Forelimb muscle (tissue), 1 donor: Measurements from ENCODE around the gene RING1. TPM values are rescaled to one million over a fixed set of nuclear protein-coding genes. Genes with fewer than 3 reads are reported as not detected.
"Not testable (repeated sequence)": the region's sequence is repeated elsewhere in the genome, so short reads cannot be mapped to it uniquely, and the experiment has no call there.

ENCODE experiments used
- DNase-seq: peaks from one replicate; pipeline ENCODE4 v3.0.0-alpha.2; 2013; ENCODE audit warnings: low read depth
- polyA plus RNA-seq: library from polyadenylated mRNA; unstranded; fragments of 120-200 nt; gene quantifications from one replicate; pipeline ENCODE4 v1.2.1, GENCODE V29; 2013; ENCODE audit not compliant: insufficient read length

The RING1 gene
- polyA plus RNA-seq, 1 donor: 29.4 TPM

GRCh38 chr6:33205191-33206026 lies 2.9 kb upstream of the RING1 start:
- DNase-seq: no peak

DNA sequence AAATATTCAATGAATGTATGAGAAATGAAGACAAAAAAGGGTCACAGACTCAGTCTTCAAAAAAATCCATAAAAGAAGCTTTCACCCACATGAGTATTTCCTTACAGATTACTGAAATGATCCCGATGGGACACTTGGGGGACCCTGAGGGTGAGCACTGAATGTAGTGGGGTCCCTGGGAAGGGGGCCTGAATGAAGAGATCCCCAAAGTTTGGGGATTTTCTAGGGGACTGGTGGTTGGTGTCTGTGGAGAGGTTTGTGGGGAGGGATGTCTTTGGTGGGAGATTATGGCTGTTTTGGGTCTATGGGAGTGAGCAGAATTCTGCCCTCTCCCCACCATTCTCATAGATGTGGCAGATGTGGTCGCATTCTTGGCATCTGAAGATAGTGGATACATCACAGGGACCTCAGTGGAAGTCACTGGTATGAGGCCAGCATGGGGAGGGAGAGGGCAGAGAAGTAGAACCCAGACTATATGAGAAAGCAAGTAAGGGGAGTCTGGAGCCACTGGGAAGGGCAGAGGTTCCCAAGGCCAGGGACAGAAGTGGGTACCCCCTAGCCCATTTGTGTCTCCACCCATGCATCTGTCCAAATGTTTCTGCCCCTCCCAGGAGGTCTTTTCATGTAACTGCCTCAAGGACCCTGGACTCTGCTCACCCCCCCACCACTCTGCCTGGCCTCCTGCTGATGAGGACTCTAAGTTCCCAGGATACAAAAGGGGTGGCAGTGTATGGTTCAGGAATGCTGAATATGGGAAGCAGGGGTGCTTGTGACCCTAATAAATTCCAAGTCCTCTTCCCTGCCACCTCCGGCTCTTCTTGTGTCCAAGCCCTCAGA lies 2.1 kb upstream of the RING1 start:
- DNase-seq: no peak

- DNase-seq: no peak
These were observed 1.3 kb upstream of the RING1 start for GRCh38 chr6:33206864-33207551.

GRCh38 chr6:33207552-33208090 lies 679 bp upstream of the RING1 start:
- DNase-seq: no peak

- DNase-seq: no peak
These were observed 1.6 kb downstream of the RING1 start for GRCh38 chr6:33209856-33210255.

GRCh38 chr6:33211136-33211535 lies 2.8 kb downstream of the RING1 start:
- DNase-seq: no peak

DNA sequence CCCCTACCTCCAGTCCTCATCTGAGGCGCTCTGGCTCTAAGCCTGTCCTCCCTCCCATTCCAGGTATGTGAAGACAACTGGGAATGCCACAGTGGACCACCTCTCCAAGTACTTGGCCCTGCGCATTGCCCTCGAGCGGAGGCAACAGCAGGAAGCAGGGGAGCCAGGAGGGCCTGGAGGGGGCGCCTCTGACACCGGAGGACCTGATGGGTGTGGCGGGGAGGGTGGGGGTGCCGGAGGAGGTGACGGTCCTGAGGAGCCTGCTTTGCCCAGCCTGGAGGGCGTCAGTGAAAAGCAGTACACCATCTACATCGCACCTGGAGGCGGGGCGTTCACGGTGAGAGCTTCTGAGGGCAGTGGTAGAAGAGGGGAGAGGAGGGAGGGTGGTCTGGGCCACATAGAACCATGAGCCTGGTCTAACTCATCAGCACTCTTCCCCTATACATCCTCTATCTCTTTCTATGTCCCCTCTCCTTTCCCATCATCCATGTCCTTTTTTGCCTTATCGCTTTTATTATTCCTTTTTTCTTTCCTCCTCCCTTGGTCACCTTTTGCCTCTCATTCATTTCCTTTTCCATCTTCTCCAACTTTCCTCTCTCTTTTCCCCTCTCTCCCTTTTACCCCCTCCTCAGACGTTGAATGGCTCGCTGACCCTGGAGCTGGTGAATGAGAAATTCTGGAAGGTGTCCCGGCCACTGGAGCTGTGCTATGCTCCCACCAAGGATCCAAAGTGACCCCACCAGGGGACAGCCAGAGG lies 3.5 kb downstream of the RING1 start:
- DNase-seq: no peak

DNA sequence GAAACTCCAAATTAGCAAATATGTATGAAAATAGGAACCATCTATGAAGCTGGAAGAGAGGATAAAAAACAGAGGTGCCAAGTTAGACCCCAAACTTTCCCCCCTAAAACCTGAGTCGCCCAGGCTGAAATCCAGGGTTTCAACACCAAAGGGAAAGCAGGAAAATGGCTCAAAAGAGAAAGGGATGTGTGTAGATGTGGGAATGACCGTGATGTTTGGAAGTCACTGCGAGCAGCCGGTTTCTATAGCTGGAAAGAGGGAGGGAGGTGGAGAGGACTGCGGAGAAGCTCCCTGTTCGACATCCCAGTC lies 4.5 kb downstream of the RING1 start:
- DNase-seq: no peak

DNA sequence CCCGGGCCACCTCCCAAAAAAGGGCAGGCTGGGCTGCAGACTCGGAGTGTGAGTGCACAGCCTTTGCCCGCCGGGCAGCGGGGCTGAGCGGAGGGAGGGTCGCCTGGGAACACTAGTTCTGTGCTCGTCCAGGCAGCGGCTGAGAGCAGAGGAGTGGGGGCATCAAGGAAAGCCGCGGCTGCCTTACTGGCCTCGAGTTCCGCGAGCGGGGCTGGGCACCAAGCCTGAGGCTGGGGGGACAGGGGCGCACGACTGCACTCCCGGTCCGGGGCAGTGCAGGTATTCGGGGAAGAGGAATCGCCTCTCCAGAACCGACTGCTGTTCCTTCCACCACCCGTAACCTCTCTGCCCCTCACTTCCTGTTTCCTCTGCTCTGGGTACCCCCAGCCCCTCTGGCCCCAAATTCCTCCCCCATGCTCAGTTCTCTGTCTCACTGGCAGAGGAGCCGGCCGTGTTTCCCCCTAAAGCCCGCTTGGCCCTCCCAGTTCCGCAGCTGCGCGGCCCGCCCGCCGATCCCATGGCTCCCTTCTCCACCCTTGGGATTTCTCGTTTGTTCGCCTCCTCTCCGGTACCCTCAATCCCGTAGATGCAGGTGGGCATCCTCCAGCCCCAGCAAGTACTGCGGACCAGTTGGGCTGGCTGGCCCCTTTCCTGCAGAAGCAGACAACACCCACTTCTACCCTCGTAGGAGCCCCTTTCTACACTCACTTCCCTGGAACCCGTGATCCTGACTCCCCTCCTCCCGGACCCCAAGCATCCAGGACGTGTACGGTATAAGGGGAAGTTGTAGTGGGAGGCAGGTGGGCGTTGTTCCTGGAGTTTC lies 5.1 kb downstream of the RING1 start:
- DNase-seq: no peak

DNA sequence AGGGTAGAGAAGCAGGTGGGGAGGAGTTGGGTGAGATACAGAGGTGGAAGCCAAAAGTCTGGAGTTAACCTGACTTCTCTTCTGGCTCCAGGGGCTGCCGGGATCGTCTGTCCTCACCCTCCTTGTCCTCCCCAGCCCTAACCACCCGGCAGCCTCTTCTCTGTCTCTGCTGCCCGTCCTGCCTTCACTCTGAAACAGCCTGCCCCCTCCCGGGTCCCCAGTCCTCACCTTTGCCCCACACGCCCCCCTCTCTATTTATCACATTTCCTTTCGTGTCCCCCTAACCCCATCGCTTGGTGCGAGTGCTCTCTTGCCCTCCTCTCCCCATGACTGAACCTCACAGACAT lies 5.7 kb downstream of the RING1 start:
- no peak for DNase-seq

GRCh38 chr6:33215271-33216116 lies 7.2 kb downstream of the RING1 start:
- no peak for DNase-seq

DNA sequence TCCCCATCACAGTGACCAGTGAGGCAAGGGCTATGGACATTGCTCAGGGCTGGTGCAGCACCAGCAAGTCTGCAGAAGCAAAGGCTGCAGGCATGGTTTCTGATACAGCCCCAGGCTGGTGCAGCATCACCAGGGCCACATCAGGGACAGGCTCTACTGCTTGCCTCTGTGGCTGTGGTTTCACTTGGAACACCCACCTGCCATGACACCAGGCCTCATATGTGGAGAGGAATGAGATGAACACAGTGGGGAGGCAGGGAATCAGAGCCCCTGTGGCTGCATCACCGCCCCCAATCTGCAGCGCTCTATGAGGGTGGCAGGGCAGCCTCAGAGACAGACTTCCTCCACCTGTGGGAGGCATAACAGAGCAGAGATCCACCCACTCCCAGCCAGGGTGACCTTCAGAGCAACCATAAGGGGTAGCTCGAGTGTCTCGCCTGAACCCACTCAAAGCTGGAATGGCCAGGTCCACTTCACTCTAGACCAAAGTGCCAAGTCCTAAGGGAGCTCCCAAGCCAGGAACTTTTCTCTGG lies 7.9 kb downstream of the RING1 start:
- DNase-seq: no peak

DNA sequence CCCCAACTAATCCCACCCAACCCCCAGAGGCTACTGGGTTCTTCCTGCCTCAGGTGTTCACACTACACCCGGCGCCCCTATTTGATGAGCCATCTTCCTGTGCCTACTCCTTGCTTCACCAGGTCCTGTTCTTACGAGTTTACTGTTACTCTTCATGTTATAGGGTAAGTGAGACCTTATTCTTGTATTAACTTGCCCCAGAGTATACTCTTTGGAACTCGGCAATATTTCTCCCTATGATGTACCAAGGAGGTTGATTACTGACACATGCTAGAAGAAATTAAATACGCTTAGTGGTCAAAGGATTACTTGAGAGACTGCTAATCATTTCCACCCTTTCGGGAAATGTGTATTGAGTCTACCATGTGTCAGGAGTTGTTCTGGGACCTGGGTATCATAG lies 8.9 kb downstream of the RING1 start:
- no peak for DNase-seq

DNA sequence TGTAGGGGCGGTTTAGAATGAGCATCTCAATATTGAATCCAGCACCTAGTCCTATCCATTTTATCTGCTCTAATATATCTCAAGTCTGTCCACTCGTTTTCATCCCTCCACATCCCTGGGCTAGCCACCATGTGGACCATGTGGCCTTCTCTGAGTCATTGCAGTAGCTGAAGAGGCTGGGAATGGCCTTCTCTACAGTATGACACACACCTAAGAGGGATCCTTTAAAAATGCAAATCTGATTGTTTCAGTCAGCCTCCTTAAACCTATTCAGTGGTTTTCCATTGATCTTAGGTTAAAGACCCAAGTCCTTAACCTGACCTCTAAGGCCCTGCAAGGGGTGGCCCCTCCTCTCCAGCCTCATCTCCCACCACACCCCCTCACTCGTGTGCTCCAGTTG lies 9.4 kb downstream of the RING1 start:
- no peak for DNase-seq

GRCh38 chr6:33226503-33227120 lies 18.3 kb downstream of the RING1 start:
- DNase-seq: not testable (repeated sequence)

DNA sequence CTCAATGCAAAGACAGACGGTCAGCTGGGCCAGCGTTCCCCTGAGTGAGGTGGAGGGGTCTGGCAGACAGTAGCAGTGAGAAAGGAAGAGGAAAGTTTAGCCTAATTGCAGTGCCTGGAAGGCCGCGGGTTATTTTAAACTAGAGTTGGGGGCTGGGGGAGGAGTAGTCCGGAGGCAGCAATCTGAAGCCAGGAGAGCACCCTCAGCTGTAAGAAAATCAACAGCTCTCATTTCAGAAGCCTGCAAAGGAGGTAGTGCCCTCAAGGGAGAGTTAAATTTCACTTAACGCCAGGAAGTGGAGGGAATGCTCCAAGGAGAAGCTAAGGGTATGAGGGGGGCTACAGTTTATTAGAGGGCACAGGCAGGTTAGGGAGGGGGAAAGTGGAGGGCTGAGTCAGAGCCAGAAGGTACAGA lies 26.9 kb downstream of the RING1 start:
- no peak for DNase-seq

- no peak for DNase-seq
These were observed 28.0 kb downstream of the RING1 start for GRCh38 chr6:33236328-33236727.

- DNase-seq: no peak
These were observed 28.6 kb downstream of the RING1 start for GRCh38 chr6:33236852-33237251.

GRCh38 chr6:33237741-33238140 lies 29.4 kb downstream of the RING1 start:
- no peak for DNase-seq
